HG02623 (cell line): ENCODE data around the gene CPLX1.
"Not testable (repeated sequence)": the region's sequence is repeated elsewhere in the genome, so short reads cannot be mapped to it uniquely, and the experiment has no call there.

Experiments used
- ATAC-seq: cut with Tn5 transposase; IDR thresholded peaks from one replicate; pipeline ENCODE4 v1.9.1; 2021; ENCODE audit warnings: moderate library complexity; ENCODE audit not compliant: unreplicated experiment

CPLX1 gene

GRCh38 chr4:821631-822030, 4.3 kb downstream of the CPLX1 start:
- ATAC-seq, result no peak

GRCh38 chr4:821181-821591, 4.7 kb downstream of the CPLX1 start:
- no peak for ATAC-seq

- no peak for ATAC-seq
Observed at GRCh38 chr4:820230-821172, 5.4 kb downstream of the CPLX1 start.

- ATAC-seq, result no peak
Observed at GRCh38 chr4:819401-820229, 6.3 kb downstream of the CPLX1 start.

GRCh38 chr4:818106-818921, 7.6 kb downstream of the CPLX1 start:
- no peak for ATAC-seq

GRCh38 chr4:815464-816146, 10.3 kb downstream of the CPLX1 start:
- ATAC-seq, result no peak

- ATAC-seq, result no peak
Observed at GRCh38 chr4:814312-814850, 11.5 kb downstream of the CPLX1 start.

GRCh38 chr4:813900-814299, 12.0 kb downstream of the CPLX1 start:
- no peak for ATAC-seq

GRCh38 chr4:808860-809570, 16.9 kb downstream of the CPLX1 start:
- no peak for ATAC-seq

GRCh38 chr4:807792-808191, 18.1 kb downstream of the CPLX1 start:
- no peak for ATAC-seq

GRCh38 chr4:806979-807378, 18.9 kb downstream of the CPLX1 start:
- not testable (repeated sequence) for ATAC-seq

- no peak for ATAC-seq
Observed at GRCh38 chr4:804804-805203, 21.1 kb downstream of the CPLX1 start.

GRCh38 chr4:803884-804283, 22.0 kb downstream of the CPLX1 start:
- ATAC-seq, result no peak

GRCh38 chr4:801436-802124, 24.3 kb downstream of the CPLX1 start:
- no peak for ATAC-seq

- ATAC-seq, result no peak
Observed at GRCh38 chr4:797066-797465, 28.9 kb downstream of the CPLX1 start.

- ATAC-seq, result no peak
Observed at GRCh38 chr4:796206-796605, 29.7 kb downstream of the CPLX1 start.

GRCh38 chr4:795726-796119, 30.2 kb downstream of the CPLX1 start:
- no peak for ATAC-seq

GRCh38 chr4:794900-795725, 30.8 kb downstream of the CPLX1 start:
- ATAC-seq, result no peak
